Neural crest cell (in vitro differentiated cells): Measurements from ENCODE around the gene WDR70. TPM values are rescaled to one million over a fixed set of nuclear protein-coding genes. Genes with fewer than 3 reads are reported as not detected.
"Not testable (repeated sequence)": the region's sequence is repeated elsewhere in the genome, so short reads cannot be mapped to it uniquely, and the experiment has no call there.

Experiments
- DNase-seq: peaks from one replicate; pipeline ENCODE4 v3.0.0; 2021; ENCODE audit warnings: low read depth, mixed read lengths, low spot score
- H3K27ac Mint-ChIP-seq: one replicate; pipeline ENCODE4 v1.8.0; 2021; ENCODE audit warnings: mild to moderate bottlenecking, mixed read lengths; ENCODE audit not compliant: unreplicated experiment
- H3K27me3 Mint-ChIP-seq: 2 replicates; pipeline ENCODE4 v1.8.0; 2021; ENCODE audit warnings: low read depth, mild to moderate bottlenecking, mixed read lengths
- H3K36me3 Mint-ChIP-seq: 2 replicates; pipeline ENCODE4 v1.8.0; 2021; ENCODE audit warnings: low read depth, mild to moderate bottlenecking, mixed read lengths
- H3K4me1 Mint-ChIP-seq: 2 replicates; pipeline ENCODE4 v1.8.0; 2021; ENCODE audit warnings: mixed read lengths
- H3K4me3 Mint-ChIP-seq: one replicate; pipeline ENCODE4 v1.8.0; 2021; ENCODE audit warnings: mild to moderate bottlenecking, mixed read lengths
- H3K9me3 Mint-ChIP-seq: 2 replicates; pipeline ENCODE4 v1.8.0; 2021; ENCODE audit warnings: mixed read lengths
- total RNA-seq: library from RNA; stranded (reverse); gene quantifications from 2 replicates; pipeline ENCODE4 v1.2.1, GENCODE V29; 2021
- TF ChIP-seq, protein P1 (sequence below): fragments of 200-600 bp; sonication (generic); conservative IDR thresholded peaks from 2 replicates; pipeline ENCODE4 v1.5.0; 2021; ENCODE audit warnings: antibody characterized with exemption, mild to moderate bottlenecking

Gene WDR70
- total RNA-seq, 1 donor from 2014 or later: 46.5 TPM

DNA sequence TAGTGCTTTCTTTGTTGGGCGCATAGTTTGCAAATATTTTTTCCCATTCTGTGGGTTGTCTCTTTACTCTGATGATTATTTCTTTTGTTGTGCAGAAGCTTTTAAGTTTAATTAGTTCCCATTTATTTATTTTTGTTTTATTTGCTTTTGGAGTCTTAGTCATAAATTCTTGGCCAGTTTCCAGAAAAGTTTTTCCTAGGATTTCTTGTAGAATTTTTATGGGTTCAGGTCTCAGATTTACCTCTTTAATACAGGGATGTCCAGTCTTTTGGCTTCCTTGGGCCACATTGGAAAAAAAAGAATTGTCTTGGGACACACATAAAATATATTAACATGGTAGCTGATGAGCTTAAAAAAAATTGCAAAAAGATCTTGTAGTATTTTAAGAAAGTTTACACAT, 122.0 kb downstream of the WDR70 start:
- Mint-ChIP-seq H3K9me3 (peaks cover 20% of the 10 kb centered on the region), H3K4me3 (no peak overlapping the region), H3K36me3 (peaks cover 48% of the 10 kb centered on the region), H3K27me3 (no peaks in the 10 kb centered on the region), H3K27ac (no peak overlapping the region), H3K4me1 (no peaks in the 10 kb centered on the region)
- TF ChIP-seq, protein P1, sequence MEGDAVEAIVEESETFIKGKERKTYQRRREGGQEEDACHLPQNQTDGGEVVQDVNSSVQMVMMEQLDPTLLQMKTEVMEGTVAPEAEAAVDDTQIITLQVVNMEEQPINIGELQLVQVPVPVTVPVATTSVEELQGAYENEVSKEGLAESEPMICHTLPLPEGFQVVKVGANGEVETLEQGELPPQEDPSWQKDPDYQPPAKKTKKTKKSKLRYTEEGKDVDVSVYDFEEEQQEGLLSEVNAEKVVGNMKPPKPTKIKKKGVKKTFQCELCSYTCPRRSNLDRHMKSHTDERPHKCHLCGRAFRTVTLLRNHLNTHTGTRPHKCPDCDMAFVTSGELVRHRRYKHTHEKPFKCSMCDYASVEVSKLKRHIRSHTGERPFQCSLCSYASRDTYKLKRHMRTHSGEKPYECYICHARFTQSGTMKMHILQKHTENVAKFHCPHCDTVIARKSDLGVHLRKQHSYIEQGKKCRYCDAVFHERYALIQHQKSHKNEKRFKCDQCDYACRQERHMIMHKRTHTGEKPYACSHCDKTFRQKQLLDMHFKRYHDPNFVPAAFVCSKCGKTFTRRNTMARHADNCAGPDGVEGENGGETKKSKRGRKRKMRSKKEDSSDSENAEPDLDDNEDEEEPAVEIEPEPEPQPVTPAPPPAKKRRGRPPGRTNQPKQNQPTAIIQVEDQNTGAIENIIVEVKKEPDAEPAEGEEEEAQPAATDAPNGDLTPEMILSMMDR: no peak
- no peak for DNase-seq

DNA sequence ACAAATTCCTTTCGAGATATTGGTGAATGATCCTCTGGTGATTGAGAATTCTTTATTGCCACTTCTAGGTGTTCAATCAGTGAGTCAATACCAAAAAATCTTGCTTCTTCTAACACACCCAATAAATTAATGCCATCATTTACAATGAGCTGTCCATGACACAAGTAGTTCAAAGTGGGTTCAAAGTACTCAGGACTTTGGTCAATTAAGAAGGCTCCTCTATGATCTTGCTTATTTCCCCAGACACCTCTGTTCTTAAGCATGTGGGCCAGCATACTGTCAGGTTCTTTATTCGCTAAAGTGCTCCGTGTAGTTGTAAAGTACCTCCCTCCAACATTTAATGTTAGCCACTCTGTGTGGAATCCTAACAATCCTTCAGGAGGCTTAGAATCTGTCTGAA, 127.1 kb downstream of the WDR70 start:
- H3K36me3 Mint-ChIP-seq: peaks cover 36% of the 10 kb centered on the region
- no peaks in the 10 kb centered on the region for H3K27me3 Mint-ChIP-seq
- DNase-seq: no peak
- no peak overlapping the region for H3K4me3 Mint-ChIP-seq
- H3K4me1 Mint-ChIP-seq: no peaks in the 10 kb centered on the region
- TF ChIP-seq, protein P1: no peak
- no peak overlapping the region for H3K27ac Mint-ChIP-seq
- peaks cover 20% of the 10 kb centered on the region for H3K9me3 Mint-ChIP-seq

DNA sequence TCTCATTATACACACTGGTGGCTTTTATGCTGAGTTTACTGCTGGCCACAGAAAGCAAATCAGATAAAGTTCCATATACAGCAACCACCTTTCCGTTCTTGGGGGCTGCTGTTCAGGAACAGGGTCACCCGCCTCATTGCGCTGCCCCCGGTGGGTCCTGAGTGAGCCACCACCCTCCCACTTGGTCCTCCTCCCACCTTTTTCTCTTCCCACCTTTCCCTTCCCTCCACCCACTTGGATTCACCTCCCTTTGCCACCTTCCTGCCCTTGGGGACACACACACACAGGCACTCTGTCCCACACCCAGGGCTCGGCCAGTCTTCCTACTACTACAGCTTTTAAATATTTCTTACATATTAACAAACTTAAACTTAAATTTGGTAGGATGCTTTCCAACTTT, 127.6 kb downstream of the WDR70 start:
- TF ChIP-seq, protein P1: no peak
- Mint-ChIP-seq H3K27me3 (no peaks in the 10 kb centered on the region), H3K4me3 (no peak overlapping the region), H3K27ac (no peak overlapping the region), H3K36me3 (peaks cover 33% of the 10 kb centered on the region), H3K9me3 (peaks cover 17% of the 10 kb centered on the region), H3K4me1 (no peaks in the 10 kb centered on the region)
- no peak for DNase-seq

DNA sequence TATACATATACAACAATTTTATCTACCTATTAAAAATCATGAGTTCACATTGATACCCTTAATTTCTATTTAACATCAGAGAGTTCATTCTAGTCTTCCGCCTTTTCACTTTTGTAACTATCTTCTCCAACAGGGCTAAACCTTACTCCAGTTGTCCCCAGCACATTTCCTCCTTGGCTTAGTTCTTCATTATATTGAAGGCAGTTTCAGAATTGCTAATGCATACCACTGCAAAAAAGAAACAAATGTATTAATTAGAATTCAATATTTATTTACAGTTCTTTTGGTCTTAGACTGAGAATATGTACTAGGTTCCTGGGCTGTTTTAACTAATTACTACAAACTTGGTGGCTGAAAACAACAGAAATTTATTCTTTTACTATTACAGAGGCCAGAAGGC, 132.5 kb downstream of the WDR70 start:
- TF ChIP-seq, protein P1: no peak
- Mint-ChIP-seq H3K4me1 (no peaks in the 10 kb centered on the region), H3K4me3 (no peak overlapping the region), H3K27me3 (no peaks in the 10 kb centered on the region), H3K36me3 (peaks cover 5% of the 10 kb centered on the region), H3K9me3 (no peaks in the 10 kb centered on the region), H3K27ac (no peak overlapping the region)
- no peak for DNase-seq

DNA sequence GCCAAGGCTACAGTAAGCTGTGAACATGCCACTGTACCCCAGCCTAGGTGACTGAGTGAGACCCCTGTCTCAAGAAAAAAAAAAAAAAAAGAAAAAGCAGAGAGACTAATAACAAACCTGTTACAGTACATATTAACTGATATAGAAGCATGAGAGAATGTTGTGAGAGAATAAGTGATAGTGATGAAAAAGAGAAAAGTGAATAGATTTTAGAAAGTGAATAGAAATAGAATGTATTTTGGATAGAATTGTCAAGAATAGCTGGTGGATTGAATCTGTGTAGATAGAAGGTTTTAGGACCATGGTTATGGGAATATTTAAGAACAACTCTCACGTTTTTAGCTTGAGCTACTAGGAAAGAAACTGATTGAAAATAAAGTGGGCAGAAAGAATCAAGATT, 135.8 kb downstream of the WDR70 start:
- H3K4me1 Mint-ChIP-seq: no peaks in the 10 kb centered on the region
- no peak overlapping the region for H3K27ac Mint-ChIP-seq
- H3K9me3 Mint-ChIP-seq: peaks cover 3% of the 10 kb centered on the region
- H3K4me3 Mint-ChIP-seq: no peak overlapping the region
- no peaks in the 10 kb centered on the region for H3K27me3 Mint-ChIP-seq
- H3K36me3 Mint-ChIP-seq: peaks cover 17% of the 10 kb centered on the region
- no peak for DNase-seq
- TF ChIP-seq, protein P1: no peak

DNA sequence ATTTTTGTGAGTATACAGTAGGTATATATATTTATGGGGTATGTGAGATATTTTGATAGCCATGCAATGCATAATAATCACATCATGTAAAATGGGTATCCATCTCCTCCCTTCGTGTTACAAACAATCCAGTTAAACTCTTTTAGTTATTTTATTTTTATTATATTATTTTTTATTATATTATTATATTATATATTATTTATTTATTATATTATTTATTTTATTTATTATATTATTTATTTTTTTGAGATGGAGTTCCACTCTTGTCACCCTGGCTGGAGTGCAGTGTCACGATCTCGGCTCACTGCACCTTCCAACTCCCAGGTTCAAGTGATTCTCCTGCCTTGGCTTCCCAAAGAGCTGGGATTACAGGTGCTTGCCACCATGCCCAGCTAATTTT, 138.6 kb downstream of the WDR70 start:
- no peak overlapping the region for H3K4me3 Mint-ChIP-seq
- H3K4me1 Mint-ChIP-seq: no peaks in the 10 kb centered on the region

DNA sequence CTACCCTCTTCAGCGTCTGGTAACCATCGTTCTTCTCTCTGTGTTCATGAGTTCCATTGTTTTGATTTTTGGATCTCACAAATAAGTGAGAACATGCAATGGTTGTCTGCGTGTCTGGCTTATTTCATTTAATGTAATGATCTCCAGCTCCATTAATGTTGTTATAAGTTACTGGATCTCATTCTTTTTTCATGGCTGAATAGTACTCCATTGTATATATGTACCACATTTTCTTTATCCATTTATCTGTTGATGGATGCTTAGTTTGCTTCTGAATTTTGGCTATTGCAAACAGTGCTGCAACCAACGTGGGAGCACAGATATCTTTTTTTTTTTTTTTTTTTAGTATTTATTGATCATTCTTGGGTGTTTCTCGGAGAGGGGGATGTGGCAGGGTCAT, 139.2 kb downstream of the WDR70 start:
- not testable (repeated sequence) for H3K9me3 Mint-ChIP-seq, H3K4me1 Mint-ChIP-seq, H3K4me3 Mint-ChIP-seq, DNase-seq, H3K27me3 Mint-ChIP-seq, H3K27ac Mint-ChIP-seq
- peaks cover 23% of the 10 kb centered on the region for H3K36me3 Mint-ChIP-seq

More for the DNA sequence above, 138.6 kb downstream of the WDR70 start:
- Mint-ChIP-seq H3K27ac (no peak overlapping the region), H3K36me3 (peaks cover 26% of the 10 kb centered on the region), H3K9me3 (peaks cover 3% of the 10 kb centered on the region), H3K27me3 (no peaks in the 10 kb centered on the region)
- DNase-seq: no peak
- TF ChIP-seq, protein P1: no peak
